ENCODE measurements around the gene C5orf47.

GRCh38 chr5:173950829-173951228 lies 38.1 kb upstream of the C5orf47 start:
- TF ChIP-seq, protein P1, sequence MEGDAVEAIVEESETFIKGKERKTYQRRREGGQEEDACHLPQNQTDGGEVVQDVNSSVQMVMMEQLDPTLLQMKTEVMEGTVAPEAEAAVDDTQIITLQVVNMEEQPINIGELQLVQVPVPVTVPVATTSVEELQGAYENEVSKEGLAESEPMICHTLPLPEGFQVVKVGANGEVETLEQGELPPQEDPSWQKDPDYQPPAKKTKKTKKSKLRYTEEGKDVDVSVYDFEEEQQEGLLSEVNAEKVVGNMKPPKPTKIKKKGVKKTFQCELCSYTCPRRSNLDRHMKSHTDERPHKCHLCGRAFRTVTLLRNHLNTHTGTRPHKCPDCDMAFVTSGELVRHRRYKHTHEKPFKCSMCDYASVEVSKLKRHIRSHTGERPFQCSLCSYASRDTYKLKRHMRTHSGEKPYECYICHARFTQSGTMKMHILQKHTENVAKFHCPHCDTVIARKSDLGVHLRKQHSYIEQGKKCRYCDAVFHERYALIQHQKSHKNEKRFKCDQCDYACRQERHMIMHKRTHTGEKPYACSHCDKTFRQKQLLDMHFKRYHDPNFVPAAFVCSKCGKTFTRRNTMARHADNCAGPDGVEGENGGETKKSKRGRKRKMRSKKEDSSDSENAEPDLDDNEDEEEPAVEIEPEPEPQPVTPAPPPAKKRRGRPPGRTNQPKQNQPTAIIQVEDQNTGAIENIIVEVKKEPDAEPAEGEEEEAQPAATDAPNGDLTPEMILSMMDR (IDR thresholded peaks at IDR 0.05; ENCODE audit: low read length) = no peak
- TF ChIP-seq EZH2 (optimal IDR thresholded peaks at IDR 0.05; ENCODE audit: low read depth, low read length) = no peak
- TF ChIP-seq EZH2phosphoT487 (IDR thresholded peaks at IDR 0.05; ENCODE audit: low read length) = no peak
